ENCODE results near the gene DLG2.
"Not testable (repeated sequence)": the region's sequence is repeated elsewhere in the genome, so short reads cannot be mapped to it uniquely, and the experiment has no call there.

- TF ChIP-seq EZH2 (IDR thresholded peaks at IDR 0.05; ENCODE audit: borderline replicate concordance, low read depth, low read length); MAFK (IDR thresholded peaks at IDR 0.05; ENCODE audit: low read length); RNF2 (IDR thresholded peaks at IDR 0.05); CBX8 (IDR thresholded peaks at IDR 0.05; ENCODE audit: borderline replicate concordance, extremely low read depth, low read depth, low read length, poor library complexity, severe bottlenecking); CTCF (IDR thresholded peaks at IDR 0.05 in 2 of 3, conservative IDR thresholded peaks at IDR 0.05 in 1 of 3; ENCODE audit: insufficient read depth in 2 of 3, low read depth in 1 of 3, low read length in 3 of 3); USF1 (CRISPR knock-in tag; IDR thresholded peaks at IDR 0.05); ZNF232 (CRISPR knock-in tag; IDR thresholded peaks at IDR 0.05): not testable (repeated sequence)
Observed at GRCh38 chr11:85654343-85654742, 27.2 kb upstream of the DLG2 start.

Measured in K562 (cell line).